Fibroblast of the aortic adventitia (primary cell): ENCODE results near the gene LASP1NB.
A peak's percentile ranks its signal among the peaks of the same experiment; 100 is the strongest.

Experiments used
- DNase-seq: peaks from one replicate; pipeline ENCODE4 v3.0.0-alpha.2; 2010; ENCODE audit warnings: low read depth
- H3K4me3 ChIP-seq: 2 replicates; pipeline ENCODE4 v1.5.1; 2011; ENCODE audit warnings: low read depth, mild to moderate bottlenecking, control low read depth, low read length, moderate library complexity
- TF ChIP-seq, protein P1 (sequence below): IDR thresholded peaks from 2 replicates; pipeline ENCODE4 v1.5.1; 2011; ENCODE audit warnings: mild to moderate bottlenecking, low read length, control low read depth, inconsistent platforms; ENCODE audit not compliant: insufficient read depth

Gene LASP1NB

DNA sequence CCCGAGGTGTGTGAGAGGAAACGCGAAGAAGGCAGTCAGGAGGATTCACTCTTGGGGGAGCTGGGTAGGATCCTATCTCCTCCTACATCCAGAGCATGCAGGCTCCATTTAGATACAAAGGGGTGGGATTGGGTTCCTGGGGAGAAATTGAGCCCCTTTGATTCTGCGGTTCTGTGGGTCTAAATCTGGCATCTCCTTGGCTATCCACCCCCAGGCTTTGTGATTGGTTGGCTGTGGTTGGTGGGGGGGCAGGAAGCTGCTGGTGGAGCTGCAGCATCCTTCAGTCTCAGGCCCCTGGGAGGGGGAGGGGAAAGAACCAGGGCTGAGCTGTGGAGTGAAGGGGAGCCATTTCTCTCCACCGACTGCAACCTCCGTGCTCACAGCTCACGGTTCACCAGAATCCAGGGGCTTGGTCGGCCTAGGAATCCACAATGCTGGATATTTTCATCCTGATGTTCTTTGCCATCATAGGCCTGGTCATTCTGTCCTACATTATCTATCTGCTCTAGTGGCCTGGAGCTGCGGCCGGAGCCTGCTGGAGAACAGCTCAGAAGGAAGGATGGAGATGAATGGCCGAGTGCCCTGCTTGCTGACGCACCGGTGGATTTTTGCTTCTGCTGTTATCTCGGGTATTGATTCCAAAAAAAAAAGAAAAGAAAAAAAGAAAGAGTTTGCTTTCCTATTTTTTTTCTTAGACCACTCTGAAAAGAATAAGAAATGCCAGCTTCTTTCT, at the start of gene LASP1NB:
Gene LASP1NB (plus strand): TSS at position 352 of the 733 bp plus-strand sequence.
- TF ChIP-seq, protein P1, sequence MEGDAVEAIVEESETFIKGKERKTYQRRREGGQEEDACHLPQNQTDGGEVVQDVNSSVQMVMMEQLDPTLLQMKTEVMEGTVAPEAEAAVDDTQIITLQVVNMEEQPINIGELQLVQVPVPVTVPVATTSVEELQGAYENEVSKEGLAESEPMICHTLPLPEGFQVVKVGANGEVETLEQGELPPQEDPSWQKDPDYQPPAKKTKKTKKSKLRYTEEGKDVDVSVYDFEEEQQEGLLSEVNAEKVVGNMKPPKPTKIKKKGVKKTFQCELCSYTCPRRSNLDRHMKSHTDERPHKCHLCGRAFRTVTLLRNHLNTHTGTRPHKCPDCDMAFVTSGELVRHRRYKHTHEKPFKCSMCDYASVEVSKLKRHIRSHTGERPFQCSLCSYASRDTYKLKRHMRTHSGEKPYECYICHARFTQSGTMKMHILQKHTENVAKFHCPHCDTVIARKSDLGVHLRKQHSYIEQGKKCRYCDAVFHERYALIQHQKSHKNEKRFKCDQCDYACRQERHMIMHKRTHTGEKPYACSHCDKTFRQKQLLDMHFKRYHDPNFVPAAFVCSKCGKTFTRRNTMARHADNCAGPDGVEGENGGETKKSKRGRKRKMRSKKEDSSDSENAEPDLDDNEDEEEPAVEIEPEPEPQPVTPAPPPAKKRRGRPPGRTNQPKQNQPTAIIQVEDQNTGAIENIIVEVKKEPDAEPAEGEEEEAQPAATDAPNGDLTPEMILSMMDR = no peak
- no peak within 1 kb of the TSS for H3K4me3 ChIP-seq
- DNase-seq = peak; percentile 83

DNA sequence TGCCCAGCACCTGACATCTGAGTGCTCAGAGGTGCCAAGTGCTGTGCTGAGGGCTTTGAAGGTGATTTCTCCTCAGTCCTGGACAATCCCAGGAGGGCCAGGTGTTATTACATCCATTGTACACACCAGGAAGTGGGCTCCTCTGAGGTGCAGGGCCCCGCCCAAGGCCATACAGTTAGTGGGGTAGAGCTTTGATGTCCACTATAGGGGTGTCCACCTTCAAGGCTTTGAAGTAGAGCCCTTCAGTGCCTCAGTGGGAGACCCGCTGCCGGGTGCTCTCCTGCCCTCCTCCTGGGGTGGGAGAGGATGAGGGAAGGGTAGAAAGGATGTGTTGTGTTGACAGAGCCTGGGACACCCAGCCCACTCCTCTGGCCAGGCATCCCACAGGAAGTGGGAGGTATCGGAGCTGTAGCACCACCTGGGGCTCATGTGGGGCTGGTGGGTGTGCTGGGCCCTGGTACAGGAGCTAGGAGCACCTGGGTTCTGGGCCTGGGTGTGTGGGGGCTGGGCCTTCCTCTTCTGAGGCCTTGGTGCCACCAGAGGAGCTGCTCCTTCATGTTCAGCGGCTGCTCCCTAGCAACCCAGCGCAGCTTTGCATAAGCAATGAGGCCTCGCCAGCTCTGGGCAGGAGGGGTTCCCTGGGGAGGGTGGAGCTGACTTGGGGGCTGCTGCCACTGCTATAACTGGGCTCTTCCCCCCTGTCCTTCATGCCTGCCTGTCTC, 48.1 kb upstream of the LASP1NB start:
- H3K4me3 ChIP-seq = no peak overlapping the region
- no peak for DNase-seq
- TF ChIP-seq, protein P1 = no peak

DNA sequence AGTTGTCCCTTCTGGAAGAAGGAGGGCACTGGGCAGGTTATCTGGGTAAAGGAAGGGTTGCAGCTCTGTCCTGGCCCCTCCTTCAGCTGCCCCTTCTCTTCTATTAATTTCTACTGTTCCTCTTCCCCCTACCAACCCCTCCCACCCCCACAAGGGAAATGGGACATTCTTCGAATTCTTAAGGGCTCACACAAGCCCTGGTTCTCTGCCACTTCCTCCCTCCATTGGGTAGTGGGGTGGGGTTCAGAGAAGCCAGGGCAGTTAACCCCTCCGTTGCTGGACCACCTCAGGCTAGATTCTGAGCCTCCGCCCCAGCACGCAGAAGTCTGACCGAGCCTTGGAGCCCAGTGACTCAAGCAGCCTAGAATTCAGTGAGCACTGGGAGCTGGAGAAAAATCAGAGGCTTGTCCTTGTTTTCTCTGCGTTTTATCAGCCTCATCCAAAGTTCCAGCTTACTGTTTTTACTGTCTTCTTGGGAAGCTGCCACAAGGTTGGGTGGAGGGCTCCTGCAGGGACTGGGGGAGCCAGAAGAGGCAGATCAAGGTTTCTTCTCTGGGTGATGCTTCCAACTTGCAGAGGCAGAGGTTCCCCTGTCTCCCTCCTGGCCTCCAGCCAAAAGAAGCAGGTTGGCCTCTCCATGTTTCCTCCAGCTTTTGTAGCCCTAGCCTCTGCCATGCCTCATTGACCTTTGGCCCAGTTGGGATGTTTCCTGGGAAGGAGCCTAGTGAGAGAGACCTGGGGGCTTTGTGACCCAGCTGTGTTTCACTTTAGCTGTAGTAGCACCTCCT, 45.3 kb upstream of the LASP1NB start:
- peak; percentile 90 for DNase-seq
- H3K4me3 ChIP-seq = peak overlapping the region; percentile 9
- TF ChIP-seq, protein P1 = no peak

DNA sequence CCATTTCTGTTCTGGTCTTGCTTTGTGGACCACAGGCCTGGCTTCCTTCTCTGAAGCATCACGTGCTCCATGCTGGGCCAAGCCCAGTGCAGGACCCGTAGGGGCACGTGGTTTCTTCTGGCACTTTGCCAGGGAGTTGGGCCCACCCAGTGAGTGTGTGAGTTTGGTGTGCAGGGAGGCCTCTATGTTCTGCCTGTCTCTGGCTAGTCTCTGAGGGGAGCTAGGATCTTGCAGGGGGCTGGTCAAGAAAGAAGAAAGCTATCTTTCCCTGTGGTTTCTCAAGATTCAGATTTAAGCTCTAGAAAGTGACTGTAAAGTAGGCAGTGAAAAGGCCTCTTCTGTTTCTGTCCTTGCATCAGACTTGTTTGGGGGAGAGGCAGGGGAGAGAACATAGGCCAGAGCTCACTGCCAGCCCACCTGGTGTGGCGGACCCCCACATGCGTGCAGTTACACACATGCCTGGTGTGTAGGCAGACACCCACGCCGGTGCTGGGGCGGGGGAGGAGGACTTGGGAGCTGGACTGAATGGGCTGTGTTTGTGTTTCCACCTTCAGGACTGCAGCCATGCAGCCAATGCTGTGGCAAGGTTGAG, 43.7 kb upstream of the LASP1NB start:
- TF ChIP-seq, protein P1 = no peak
- peak overlapping the region; percentile 10 for H3K4me3 ChIP-seq
- DNase-seq = peak; percentile 90

DNA sequence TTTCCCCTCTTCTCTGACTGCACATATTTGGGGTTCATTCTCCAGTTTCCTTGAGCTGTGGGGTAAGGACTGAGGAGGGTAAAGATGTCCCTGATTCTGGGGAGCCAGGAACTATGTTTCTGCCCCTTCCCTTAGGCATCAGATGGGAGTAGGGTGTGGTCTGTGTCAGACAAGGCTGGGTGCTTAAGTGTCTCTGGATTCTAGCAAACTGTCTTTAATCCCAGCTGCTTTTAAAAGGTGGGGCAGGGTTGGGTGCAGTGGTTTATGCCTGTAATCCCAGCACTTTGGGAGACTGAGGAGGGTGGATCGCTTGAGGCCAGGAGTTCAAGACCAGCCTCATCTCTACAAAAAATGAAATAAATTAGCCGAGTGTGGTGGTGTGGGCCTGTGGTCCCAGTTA, 42.5 kb upstream of the LASP1NB start:
- TF ChIP-seq, protein P1 = no peak
- DNase-seq = no peak

More for the DNA sequence above, 42.5 kb upstream of the LASP1NB start:
- H3K4me3 ChIP-seq = no peak overlapping the region
